HG02678 (cell line): ENCODE data around the gene NEUROD1.
"Not testable (repeated sequence)": the region's sequence is repeated elsewhere in the genome, so short reads cannot be mapped to it uniquely, and the experiment has no call there.

ENCODE experiments used
- ATAC-seq: cut with Tn5 transposase; IDR thresholded peaks from one replicate; pipeline ENCODE4 v1.9.1; 2021; ENCODE audit warnings: mild to moderate bottlenecking, moderate library complexity; ENCODE audit not compliant: unreplicated experiment

Gene NEUROD1

GRCh38 chr2:181680055-181680936 lies at the start of gene NEUROD1:
Gene NEUROD1, minus strand, starts transcription at chr2:181680517. Its CDS starts 1,657 bp downstream, at chr2:181678860.
- ATAC-seq = no peak

- ATAC-seq = no peak
Measured at GRCh38 chr2:181725476-181725875, 45.2 kb upstream of the NEUROD1 start.

DNA sequence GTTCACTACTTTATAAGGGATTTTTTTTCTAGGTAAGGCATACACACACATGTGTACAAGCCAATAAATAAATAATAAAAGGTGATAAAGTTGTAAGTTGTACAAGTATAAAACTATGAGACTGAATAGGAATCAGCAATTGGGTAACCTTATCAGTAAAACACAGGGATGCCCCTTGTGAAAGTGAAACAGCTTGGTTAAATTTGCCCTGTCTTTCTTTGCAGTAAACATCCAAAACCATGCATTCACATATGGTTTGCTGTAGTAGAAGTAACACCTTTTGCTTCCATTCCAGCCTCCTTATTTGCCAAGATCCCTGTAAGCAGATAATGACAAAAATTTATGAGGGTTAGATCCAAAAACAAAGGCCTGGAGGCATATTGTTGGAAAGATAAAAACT lies 44.3 kb upstream of the NEUROD1 start:
- ATAC-seq = peak; percentile 59

DNA sequence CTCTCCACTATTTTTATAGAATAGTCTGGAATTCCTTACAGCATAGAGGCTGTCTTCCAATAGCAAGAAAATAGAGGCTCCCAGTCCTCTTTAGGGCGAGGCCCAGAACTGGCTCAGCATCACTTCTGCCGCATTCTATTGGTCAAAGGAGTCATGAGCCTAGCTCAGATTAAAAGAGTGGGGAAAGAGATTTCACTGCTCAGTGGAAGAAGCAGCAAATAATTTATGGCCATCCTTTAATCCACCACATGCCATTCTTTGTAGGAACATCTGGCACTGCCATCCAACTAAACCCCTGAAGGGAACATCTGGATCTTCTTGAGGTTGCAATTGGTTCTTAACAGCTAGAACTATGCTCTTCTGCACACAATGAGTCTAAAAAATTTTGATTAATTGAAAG lies 43.4 kb upstream of the NEUROD1 start:
- no peak for ATAC-seq

DNA sequence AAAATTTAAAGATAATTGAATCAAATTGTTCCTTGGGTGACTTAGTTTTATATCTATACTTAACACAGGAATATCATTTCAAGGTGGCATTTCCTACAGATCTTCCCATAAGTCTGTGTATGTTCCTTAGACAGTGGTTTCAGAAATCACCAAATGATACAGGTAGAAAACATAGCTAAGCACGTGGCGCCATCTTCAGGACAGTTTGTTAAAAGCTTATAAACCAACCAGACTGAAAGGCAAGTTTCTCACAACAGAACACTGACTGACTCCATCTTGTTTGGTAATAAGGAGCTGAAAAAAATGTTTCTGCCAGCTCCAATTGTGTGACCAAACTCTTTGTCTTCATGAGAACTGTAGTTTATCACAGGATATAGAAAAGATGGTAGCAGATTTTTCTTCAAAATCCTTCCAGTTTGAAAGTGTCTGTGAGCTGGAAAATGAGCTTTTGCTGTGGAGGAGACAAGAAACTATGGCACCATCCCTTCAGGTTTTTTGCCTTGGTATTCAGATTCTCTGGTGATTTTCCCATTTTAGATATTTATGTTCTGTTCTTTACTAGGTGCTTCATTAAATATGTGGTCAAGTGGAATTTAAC lies 34.8 kb upstream of the NEUROD1 start:
- ATAC-seq = peak; percentile 90

DNA sequence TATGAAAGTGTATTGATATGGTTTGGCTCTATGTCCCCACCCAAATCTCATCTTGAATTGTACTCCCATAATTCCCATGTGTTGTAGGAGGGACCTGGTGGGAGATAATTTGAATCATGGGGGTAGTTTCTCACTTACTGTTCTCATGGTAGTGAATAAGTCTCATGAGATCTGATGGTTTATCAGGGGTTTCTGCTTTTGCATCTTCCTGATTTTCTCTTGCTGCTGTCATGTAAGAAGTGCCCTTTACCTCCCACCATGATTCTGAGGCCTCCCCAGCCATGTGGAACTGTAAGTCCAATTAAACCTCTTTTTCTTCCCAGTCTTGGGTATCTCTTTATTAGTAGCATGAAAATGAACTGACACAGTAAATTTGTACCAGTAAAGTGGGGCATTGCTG lies 30.7 kb upstream of the NEUROD1 start:
- not testable (repeated sequence) for ATAC-seq

- not testable (repeated sequence) for ATAC-seq
Measured at GRCh38 chr2:181702519-181702918, 22.2 kb upstream of the NEUROD1 start.

DNA sequence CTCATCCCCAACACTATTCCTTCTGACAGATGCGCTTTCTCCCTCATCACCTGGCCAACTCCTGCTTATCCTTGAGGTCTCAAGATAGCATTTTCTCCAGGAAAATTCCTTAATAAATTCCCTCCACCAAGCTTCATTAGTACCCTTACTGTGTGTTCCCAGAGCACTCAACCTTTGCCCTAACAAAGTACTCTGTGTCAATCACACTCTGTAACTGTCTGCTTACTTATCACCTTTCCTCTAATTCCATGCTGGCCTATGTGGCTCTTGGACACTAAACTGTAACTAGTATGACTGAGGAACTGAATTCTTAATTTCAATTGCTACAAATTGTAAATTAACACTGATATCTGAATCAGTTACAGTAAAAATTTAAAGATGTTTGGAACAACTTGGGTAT lies 17.9 kb upstream of the NEUROD1 start:
- no peak for ATAC-seq

- no peak for ATAC-seq
Measured at GRCh38 chr2:181697571-181697970, 17.3 kb upstream of the NEUROD1 start.

- no peak for ATAC-seq
Measured at GRCh38 chr2:181697126-181697525, 16.8 kb upstream of the NEUROD1 start.

GRCh38 chr2:181694271-181694670 lies 14.0 kb upstream of the NEUROD1 start:
- ATAC-seq = no peak

DNA sequence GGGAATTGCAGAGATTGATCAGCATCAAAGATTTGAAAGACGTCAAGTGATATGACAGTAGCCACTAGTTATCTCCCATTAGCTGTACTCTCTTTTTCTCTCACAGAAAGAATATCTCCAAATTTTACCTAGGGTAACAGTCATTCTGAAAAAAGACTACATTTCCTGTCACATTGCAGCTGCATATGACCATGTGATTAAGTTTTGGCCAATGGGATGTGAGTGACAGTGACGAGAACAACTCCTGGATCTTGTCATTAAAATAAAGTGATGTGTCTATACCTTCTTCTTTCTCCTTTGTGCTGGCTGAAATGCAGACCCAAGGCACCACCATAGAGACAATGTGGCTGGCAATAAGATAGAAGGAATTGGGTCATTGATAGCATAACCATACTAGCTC lies 10.5 kb upstream of the NEUROD1 start:
- no peak for ATAC-seq

DNA sequence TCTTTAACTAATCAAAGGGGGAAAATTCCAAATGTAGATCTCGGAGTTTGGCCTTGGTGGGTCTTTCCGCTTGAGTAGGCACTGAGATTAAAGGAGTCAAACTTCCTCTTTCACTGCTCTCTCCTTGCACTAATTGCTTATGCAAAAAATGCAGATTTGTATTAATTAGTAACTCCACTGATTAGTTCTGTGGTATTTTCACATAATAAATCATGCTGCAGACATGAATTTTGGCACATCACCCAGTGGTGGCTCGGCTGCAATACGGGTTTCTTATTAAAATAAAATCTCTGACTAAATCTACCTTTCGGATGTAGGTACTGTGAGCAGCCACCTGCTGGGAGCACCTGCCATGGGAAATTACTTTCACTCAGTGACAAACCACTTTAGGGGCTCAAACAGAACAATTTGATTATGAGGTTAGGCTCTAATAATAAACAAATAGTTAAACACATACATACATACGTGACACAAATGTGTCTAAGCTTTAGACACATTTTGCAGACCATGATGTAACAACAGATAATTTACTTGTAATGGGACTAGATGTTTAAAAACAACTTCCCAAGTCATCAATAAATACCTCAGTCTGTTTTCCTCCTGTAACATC lies 6.4 kb upstream of the NEUROD1 start:
- ATAC-seq = no peak

DNA sequence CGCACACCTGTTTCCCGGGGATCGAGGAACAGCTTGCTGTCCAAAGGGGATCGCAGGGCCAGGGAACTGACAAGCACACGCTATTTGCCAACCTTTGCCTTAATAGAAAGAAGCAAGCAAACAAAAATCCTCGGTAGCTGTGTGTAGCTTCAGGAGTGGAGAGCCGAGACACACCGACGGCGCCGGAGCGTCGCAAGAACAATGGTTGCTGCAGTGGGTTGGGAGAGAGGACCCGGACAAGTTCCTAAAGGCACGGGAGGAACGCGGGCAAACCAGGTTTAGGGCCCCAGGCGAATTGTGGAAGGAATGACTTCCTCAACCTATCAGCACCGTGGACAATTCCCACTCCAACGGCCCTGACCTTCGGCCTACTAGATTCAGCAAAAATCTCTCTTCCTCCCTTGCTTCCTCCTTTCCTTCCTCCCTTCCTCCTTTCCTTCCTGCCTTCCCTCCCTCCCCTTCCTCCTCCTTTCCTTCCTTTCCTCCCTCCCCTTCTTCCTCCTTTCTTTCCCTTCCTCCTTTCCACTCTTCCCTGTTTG lies 4.9 kb upstream of the NEUROD1 start:
- ATAC-seq = no peak

- ATAC-seq = no peak
Measured at GRCh38 chr2:181684454-181685149, 4.3 kb upstream of the NEUROD1 start.

- no peak for ATAC-seq
Measured at GRCh38 chr2:181683518-181684453, 3.5 kb upstream of the NEUROD1 start.

DNA sequence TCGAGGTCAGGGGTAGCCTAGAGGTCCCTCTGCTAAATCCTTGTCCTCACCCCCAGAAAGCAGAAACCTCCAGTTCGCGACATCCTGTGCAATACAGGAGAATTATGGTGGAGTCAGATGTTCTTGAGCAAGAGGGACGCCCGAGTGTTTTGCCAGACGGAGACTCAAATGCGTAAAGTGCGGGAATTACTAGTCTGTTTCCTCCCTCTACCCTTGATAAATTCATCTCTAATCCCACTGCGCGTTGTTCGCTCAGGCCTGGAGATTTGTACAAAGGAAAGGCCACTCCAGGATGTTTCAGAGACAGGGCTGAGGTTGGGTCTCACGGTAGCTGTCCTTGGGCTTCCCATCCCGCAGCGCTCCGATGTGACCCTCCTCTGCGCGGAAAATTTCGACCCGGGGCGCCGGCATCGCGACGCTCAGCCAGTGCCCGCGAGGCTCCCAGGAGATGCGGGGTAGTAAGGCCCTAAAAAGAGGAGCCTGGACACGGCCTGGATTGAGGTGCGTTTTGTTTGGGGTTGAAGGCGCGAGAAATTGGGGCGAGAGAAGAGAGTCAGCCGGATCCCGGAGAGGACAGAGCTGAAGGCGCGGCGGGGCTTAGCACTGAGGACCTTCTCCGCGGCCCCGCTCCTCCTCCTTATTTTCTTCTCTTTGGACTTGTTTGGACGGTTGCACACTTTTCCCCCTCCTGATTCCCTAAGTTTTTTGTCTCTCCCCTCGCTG lies 2.6 kb upstream of the NEUROD1 start:
- no peak for ATAC-seq

GRCh38 chr2:181682026-181682789 lies 1.9 kb upstream of the NEUROD1 start:
- ATAC-seq = no peak
